ENCODE measurements around the gene ACKR2. TPM values are rescaled to one million over a fixed set of nuclear protein-coding genes. Genes with fewer than 3 reads are reported as not detected.

The ACKR2 gene
- total RNA-seq, 4 donors from 2014 or later, result 2.7 to 6.5 (median 3.1) TPM

GRCh38 chr3:42795621-42796181, 13.5 kb upstream of the ACKR2 start:
- Histone ChIP-seq H3K4me3 (no peak overlapping the region), H3K27me3 (no peaks in the 10 kb centered on the region), H3K9me3 (no peaks in the 10 kb centered on the region), H3K4me1 (peaks cover 0 to 34% (median 5%) of the 10 kb centered on the region in 3 donors), H3K27ac (no peak overlapping the region), H3K36me3 (peaks cover 0 to 34% (median 3%) of the 10 kb centered on the region in 3 donors)
- no peak for TF ChIP-seq POLR2A (IDR thresholded peaks at IDR 0.05)
- TF ChIP-seq CTCF (IDR thresholded peaks at IDR 0.05), result no peak
- intact Hi-C loops (cut with DNase I), result no loop called here
- DNase-seq, result no peak
- 78 to 83% methylated on average over 2 of the region's 2 CpGs for WGBS, 2 donors

GRCh38 chr3:42796332-42796885, 12.8 kb upstream of the ACKR2 start:
- WGBS, 2 donors, result 89% methylated on average over 4 of the region's 5 CpGs
- peaks cover 0 to 27% (median 3%) of the 10 kb centered on the region in 3 donors for H3K36me3 ChIP-seq

GRCh38 chr3:42799376-42799775, 9.9 kb upstream of the ACKR2 start:
- Histone ChIP-seq H3K4me3 (no peak overlapping the region), H3K27me3 (no peaks in the 10 kb centered on the region), H3K36me3 (no peaks in the 10 kb centered on the region), H3K4me1 (peaks cover 0 to 55% (median 26%) of the 10 kb centered on the region in 3 donors), H3K27ac (peak overlapping the region in 1 of 4 donors; percentile 69), H3K9me3 (no peaks in the 10 kb centered on the region)
- no peak for TF ChIP-seq CTCF (IDR thresholded peaks at IDR 0.05)
- no peak for TF ChIP-seq POLR2A (IDR thresholded peaks at IDR 0.05)
- DNase-seq, result no peak
- WGBS, 2 donors, result 78 to 82% methylated on average over 7 of the region's 7 CpGs
- intact Hi-C loops (cut with DNase I), result no loop called here

More at GRCh38 chr3:42796332-42796885, 12.8 kb upstream of the ACKR2 start:
- no peak for TF ChIP-seq CTCF (IDR thresholded peaks at IDR 0.05)
- no peak for TF ChIP-seq POLR2A (IDR thresholded peaks at IDR 0.05)
- intact Hi-C loops (cut with DNase I), result no loop called here
- DNase-seq, result no peak
- Histone ChIP-seq H3K27me3 (no peaks in the 10 kb centered on the region), H3K27ac (no peak overlapping the region), H3K9me3 (no peaks in the 10 kb centered on the region), H3K4me3 (no peak overlapping the region), H3K4me1 (peaks cover 0 to 35% (median 8%) of the 10 kb centered on the region in 3 donors)

- no peak for DNase-seq
- Histone ChIP-seq H3K27ac (peak overlapping the region in 3 of 4 donors; percentile 69 to 100 (median 100)), H3K4me3 (peak overlapping the region in 1 of 4 donors; percentile 8), H3K36me3 (no peaks in the 10 kb centered on the region), H3K27me3 (no peaks in the 10 kb centered on the region), H3K4me1 (peaks cover 0 to 56% (median 29%) of the 10 kb centered on the region in 3 donors), H3K9me3 (no peaks in the 10 kb centered on the region)
- WGBS, 2 donors, result 86 to 88% methylated on average over 2 of the region's 2 CpGs
- TF ChIP-seq CTCF (IDR thresholded peaks at IDR 0.05), result no peak
- no peak for TF ChIP-seq POLR2A (IDR thresholded peaks at IDR 0.05)
- intact Hi-C loops (cut with DNase I), result no loop called here
Observed at GRCh38 chr3:42800251-42800650, 9.0 kb upstream of the ACKR2 start.

GRCh38 chr3:42801048-42801620, 8.1 kb upstream of the ACKR2 start:
- no peaks in the 10 kb centered on the region for H3K36me3 ChIP-seq
- no peaks in the 10 kb centered on the region for H3K27me3 ChIP-seq
- intact Hi-C loops (cut with DNase I), result no loop called here
- DNase-seq, result no peak
- TF ChIP-seq CTCF (IDR thresholded peaks at IDR 0.05) (no peak), POLR2A (IDR thresholded peaks at IDR 0.05) (no peak)
- H3K4me1 ChIP-seq, result peaks cover 0 to 52% (median 31%) of the 10 kb centered on the region in 3 donors
- H3K4me3 ChIP-seq, result peak overlapping the region in 2 of 4 donors; percentile 85
- peak overlapping the region in 3 of 4 donors; percentile 61 to 100 (median 100) for H3K27ac ChIP-seq
- H3K9me3 ChIP-seq, result no peaks in the 10 kb centered on the region
- WGBS, 2 donors, result 85 to 88% methylated on average over 3 of the region's 3 CpGs
